GM23338 (cell line): ENCODE results near the gene TARP.

ENCODE experiments used
- CTCF ChIP-seq, 2 experiments: fragments of 200-600 bp in 1 of 2; sonication (generic) in 1 of 2; conservative IDR thresholded peaks; 2 replicates each; pipeline versions ENCODE4 v1.5.1 to v1.6.1; 2016 to 2017; ENCODE audit warnings: antibody characterized with exemption in 2 of 2, low read depth in 2 of 2, mild to moderate bottlenecking in 2 of 2, moderate library complexity in 1 of 2
- ETS1 ChIP-seq: IDR thresholded peaks from 2 replicates; pipeline ENCODE4 v1.6.1; 2016; ENCODE audit warnings: antibody characterized with exemption
- EZH2 ChIP-seq: fragments of 200-600 bp; sonication (generic); IDR thresholded peaks from one replicate; pipeline ENCODE4 v1.8.0; 2017; ENCODE audit warnings: antibody characterized with exemption, mild to moderate bottlenecking, low read depth; ENCODE audit not compliant: unreplicated experiment
- EZH2phosphoT487 ChIP-seq: fragments of 200-600 bp; sonication (generic); IDR thresholded peaks from one replicate; pipeline ENCODE4 v1.8.1; 2018; ENCODE audit warnings: antibody characterized with exemption; ENCODE audit not compliant: unreplicated experiment
- POLR2AphosphoS5 ChIP-seq: IDR thresholded peaks from 2 replicates; pipeline ENCODE4 v1.6.1; 2016; ENCODE audit warnings: antibody characterized with exemption, low read depth
- ZNF114 ChIP-seq: fragments of 250-450 bp; sonication (Bioruptor Pico); IDR thresholded peaks from 2 replicates; pipeline ENCODE4 v1.5.0; 2020; ENCODE audit warnings: mild to moderate bottlenecking, moderate library complexity
- ZNF331 ChIP-seq: fragments of 250-450 bp; sonication (Bioruptor Pico); IDR thresholded peaks from 2 replicates; pipeline ENCODE4 v1.5.0; 2020; ENCODE audit warnings: low read depth, mild to moderate bottlenecking, moderate library complexity

GRCh38 chr7:38244516-38244915 is 28.9 kb downstream of the TARP start:
- TF ChIP-seq CTCF (conservative IDR thresholded peaks at IDR 0.05; ENCODE audit: low read depth in 2 of 2) (no peak), EZH2phosphoT487 (no peak), EZH2 (no peak), ZNF114 (CRISPR knock-in tag) (no peak), ETS1 (no peak), POLR2AphosphoS5 (no peak), ZNF331 (CRISPR knock-in tag) (no peak)
